ENCODE measurements around the gene THADA. TPM values are rescaled to one million over a fixed set of nuclear protein-coding genes. Genes with fewer than 3 reads are reported as not detected.

Gene THADA
- total RNA-seq, 1 donor from 2014 or later: 51.4 TPM

- POLR2A ChIA-PET: no interaction called here
- intact Hi-C loops (cut with micrococcal nuclease): no loop called here
- H3K27me3 Mint-ChIP-seq: peaks cover 7% of the 10 kb centered on the region
These were observed 23.7 kb upstream of the THADA start for GRCh38 chr2:43619511-43619910.

DNA sequence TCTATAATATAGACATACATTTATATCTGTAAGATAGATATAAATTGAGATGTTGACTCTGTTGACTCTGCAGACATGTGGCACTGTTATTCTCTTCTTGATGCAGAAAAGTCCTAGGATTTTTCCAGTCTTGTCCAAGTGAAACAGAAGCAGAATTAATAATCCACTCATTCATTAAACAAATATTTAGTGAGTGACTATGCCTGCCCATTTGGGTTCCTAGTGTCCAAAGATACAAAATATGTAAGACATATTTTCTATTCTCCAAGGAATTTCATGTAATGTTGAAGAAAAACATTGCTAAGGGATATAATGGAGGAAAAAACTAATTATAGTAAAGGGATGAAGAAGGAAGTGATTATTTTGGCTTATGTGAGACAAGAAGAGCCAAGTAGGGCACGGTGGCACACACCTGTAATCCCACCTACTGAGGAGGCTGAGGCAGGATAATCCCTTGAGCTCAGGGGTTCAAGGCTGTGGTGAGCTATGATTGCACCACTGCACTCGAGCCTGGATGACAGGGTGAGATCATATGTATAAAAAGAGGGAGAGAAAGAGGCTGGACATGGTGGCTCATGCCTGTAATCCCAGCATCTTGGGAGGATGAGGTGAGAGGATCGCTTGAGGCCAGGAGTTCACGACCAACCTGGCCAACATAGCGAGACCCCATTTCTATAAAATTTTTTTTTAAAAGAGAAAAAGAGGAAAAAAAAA is 21.3 kb upstream of the THADA start:
- DNase-seq (no peak), ATAC-seq (ENCODE audit: low read depth) (no peak)
- TF ChIP-seq, protein P1, sequence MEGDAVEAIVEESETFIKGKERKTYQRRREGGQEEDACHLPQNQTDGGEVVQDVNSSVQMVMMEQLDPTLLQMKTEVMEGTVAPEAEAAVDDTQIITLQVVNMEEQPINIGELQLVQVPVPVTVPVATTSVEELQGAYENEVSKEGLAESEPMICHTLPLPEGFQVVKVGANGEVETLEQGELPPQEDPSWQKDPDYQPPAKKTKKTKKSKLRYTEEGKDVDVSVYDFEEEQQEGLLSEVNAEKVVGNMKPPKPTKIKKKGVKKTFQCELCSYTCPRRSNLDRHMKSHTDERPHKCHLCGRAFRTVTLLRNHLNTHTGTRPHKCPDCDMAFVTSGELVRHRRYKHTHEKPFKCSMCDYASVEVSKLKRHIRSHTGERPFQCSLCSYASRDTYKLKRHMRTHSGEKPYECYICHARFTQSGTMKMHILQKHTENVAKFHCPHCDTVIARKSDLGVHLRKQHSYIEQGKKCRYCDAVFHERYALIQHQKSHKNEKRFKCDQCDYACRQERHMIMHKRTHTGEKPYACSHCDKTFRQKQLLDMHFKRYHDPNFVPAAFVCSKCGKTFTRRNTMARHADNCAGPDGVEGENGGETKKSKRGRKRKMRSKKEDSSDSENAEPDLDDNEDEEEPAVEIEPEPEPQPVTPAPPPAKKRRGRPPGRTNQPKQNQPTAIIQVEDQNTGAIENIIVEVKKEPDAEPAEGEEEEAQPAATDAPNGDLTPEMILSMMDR (IDR thresholded peaks at IDR 0.05): no peak
- Mint-ChIP-seq H3K4me1 (no peaks in the 10 kb centered on the region), H3K4me3 (no peak overlapping the region), H3K27me3 (peaks cover 5% of the 10 kb centered on the region), H3K9me3 (no peaks in the 10 kb centered on the region), H3K27ac (no peak overlapping the region), H3K36me3 (ENCODE audit: low read depth) (no peaks in the 10 kb centered on the region)
- CTCF ChIA-PET: no interaction called here
- POLR2A ChIA-PET: no interaction called here
- intact Hi-C loops (cut with micrococcal nuclease): no loop called here

More at GRCh38 chr2:43619511-43619910, 23.7 kb upstream of the THADA start:
- DNase-seq (no peak), ATAC-seq (ENCODE audit: low read depth) (no peak)
- Mint-ChIP-seq H3K27ac (no peak overlapping the region), H3K36me3 (ENCODE audit: low read depth) (no peaks in the 10 kb centered on the region), H3K9me3 (no peaks in the 10 kb centered on the region), H3K4me1 (no peaks in the 10 kb centered on the region), H3K4me3 (no peak overlapping the region)
- CTCF ChIA-PET: no interaction called here
- TF ChIP-seq, protein P1 (IDR thresholded peaks at IDR 0.05): no peak

- Mint-ChIP-seq H3K4me3 (no peak overlapping the region), H3K4me1 (no peaks in the 10 kb centered on the region), H3K27ac (no peak overlapping the region), H3K27me3 (peaks cover 6% of the 10 kb centered on the region), H3K36me3 (ENCODE audit: low read depth) (no peaks in the 10 kb centered on the region), H3K9me3 (no peaks in the 10 kb centered on the region)
- ATAC-seq (ENCODE audit: low read depth) (no peak), DNase-seq (no peak)
- CTCF ChIA-PET: interaction anchor here (2.0 to 3.0 kb wide), 2 partner anchors 16 to 666 kb away, joined by 6 to 10 read pairs; no protein-coding TSS in a partner anchor
- TF ChIP-seq, protein P1 (IDR thresholded peaks at IDR 0.05): no peak
- intact Hi-C loops (cut with micrococcal nuclease): loop anchor here (1.0 to 5.0 kb wide), 2 partner anchors 17 to 264 kb away; partner anchors contain the start of gene THADA
- POLR2A ChIA-PET: no interaction called here
These were observed 17.1 kb upstream of the THADA start for GRCh38 chr2:43612944-43613343.

DNA sequence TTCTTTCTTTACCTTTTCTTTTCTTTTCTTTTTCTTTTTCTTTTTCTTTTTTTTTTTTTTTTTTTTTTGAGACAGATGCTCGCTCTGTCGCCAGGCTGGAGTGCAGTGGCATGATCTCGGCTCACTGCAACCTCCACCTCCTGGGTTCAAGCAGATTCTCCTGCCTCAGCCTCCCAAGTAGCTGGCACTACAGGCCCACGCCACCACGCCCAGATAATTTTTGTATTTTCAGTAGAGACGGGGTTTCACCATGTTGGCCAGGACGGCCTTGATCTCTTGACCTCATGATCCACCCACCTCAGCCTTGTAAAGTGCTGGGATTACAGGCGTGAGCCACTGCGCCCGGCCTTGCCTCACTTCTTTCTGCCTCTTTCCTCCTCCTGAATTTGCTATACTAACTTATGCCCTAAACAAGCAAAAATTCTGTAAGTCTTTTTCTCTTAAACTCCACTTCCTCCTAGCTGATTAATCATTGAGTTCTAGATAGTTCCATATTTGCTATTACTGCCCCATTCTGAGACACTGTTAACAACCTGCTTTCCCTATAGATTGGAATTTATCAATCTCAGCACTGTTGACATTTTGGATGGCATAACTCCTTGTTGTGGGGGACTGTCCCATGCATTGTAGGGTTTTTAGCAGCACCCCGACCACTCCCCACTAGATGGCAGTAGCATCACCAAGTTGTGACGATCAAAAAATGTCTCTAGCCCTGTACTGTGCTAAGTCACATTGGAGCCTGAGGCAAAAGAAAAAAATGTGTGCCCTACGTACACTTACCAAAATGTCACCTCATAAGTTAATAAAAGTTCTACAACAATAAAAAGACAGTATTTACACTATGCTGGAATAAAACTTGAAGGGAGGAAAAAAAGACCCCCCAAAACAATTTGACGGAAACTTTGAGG is 16.4 kb upstream of the THADA start:
- CTCF ChIA-PET: interaction anchor here (2.0 to 3.0 kb wide), 2 partner anchors 15 to 665 kb away, joined by 6 to 10 read pairs; no protein-coding TSS in a partner anchor

More for the DNA sequence above, 16.4 kb upstream of the THADA start:
- ATAC-seq (ENCODE audit: low read depth): peak; percentile 95
- H3K27ac Mint-ChIP-seq: peak overlapping the region; percentile 32
- no peaks in the 10 kb centered on the region for H3K4me1 Mint-ChIP-seq
- POLR2A ChIA-PET: no interaction called here
- DNase-seq: peak; percentile 38
- no peaks in the 10 kb centered on the region for H3K36me3 Mint-ChIP-seq (ENCODE audit: low read depth)
- H3K4me3 Mint-ChIP-seq: no peak overlapping the region
- H3K9me3 Mint-ChIP-seq: no peaks in the 10 kb centered on the region
- intact Hi-C loops (cut with micrococcal nuclease): loop anchor here (1.0 to 5.0 kb wide), 2 partner anchors 16 to 265 kb away; partner anchors contain the start of gene THADA
- TF ChIP-seq, protein P1 (IDR thresholded peaks at IDR 0.05): peak; percentile 51
- H3K27me3 Mint-ChIP-seq: peaks cover 5% of the 10 kb centered on the region

All from activated B cell treated with CpG ODN at 0.5 μM for 24 hours (primary cell).